MCF 10A (cell line): ENCODE measurements around the gene RIMBP3C. TPM values are rescaled to one million over a fixed set of nuclear protein-coding genes. Genes with fewer than 3 reads are reported as not detected.
"Not testable (repeated sequence)": the region's sequence is repeated elsewhere in the genome, so short reads cannot be mapped to it uniquely, and the experiment has no call there.

Experiments
- BruUV-seq: library from RNA; stranded (reverse); fragments of 400-500 nt; replicated peaks from 2 replicates; lab custom pipeline; 2021; lab: Mats Ljungman, UMichigan
- CTCF ChIA-PET: fragments of 300-600 bp; sonication (Branson Sonifier 250); formaldehyde crosslinking; extraction: SDS; loops from one replicate; lab custom pipeline; 2021; ENCODE audit warnings: antibody characterized with exemption, inconsistent platforms; lab: Yijun Ruan, JAX
- POLR2A ChIA-PET: fragments of 300-600, 350-650 bp; sonication (Branson Sonifier 250); formaldehyde crosslinking; extraction: SDS; loops from one replicate; lab custom pipeline; 2020; ENCODE audit warnings: antibody characterized with exemption, inconsistent platforms; lab: Yijun Ruan, JAX
- DNase-seq: peaks from one replicate; pipeline ENCODE4 v3.0.0-alpha.2; 2018; ENCODE audit not compliant: unreplicated experiment
- H3K27ac Mint-ChIP-seq: one replicate; pipeline ENCODE4 v1.8.0; 2022; ENCODE audit warnings: mild to moderate bottlenecking, low read depth, mixed read lengths; ENCODE audit not compliant: unreplicated experiment
- H3K27me3 Mint-ChIP-seq: one replicate; pipeline ENCODE4 v1.8.0; 2022; ENCODE audit warnings: mixed read lengths; ENCODE audit not compliant: insufficient read depth, unreplicated experiment
- H3K36me3 Mint-ChIP-seq: one replicate; pipeline ENCODE4 v1.8.0; 2022; ENCODE audit warnings: mild to moderate bottlenecking, moderate library complexity, mixed read lengths; ENCODE audit not compliant: insufficient read depth, unreplicated experiment
- H3K4me1 Mint-ChIP-seq: one replicate; pipeline ENCODE4 v1.8.0; 2022; ENCODE audit warnings: mixed read lengths; ENCODE audit not compliant: insufficient read depth, unreplicated experiment
- H3K4me3 Mint-ChIP-seq: one replicate; pipeline ENCODE4 v1.8.0; 2022; ENCODE audit warnings: mild to moderate bottlenecking, moderate library complexity, mixed read lengths; ENCODE audit not compliant: unreplicated experiment
- H3K9me3 Mint-ChIP-seq: one replicate; pipeline ENCODE4 v1.8.0; 2022; ENCODE audit warnings: mixed read lengths; ENCODE audit not compliant: unreplicated experiment
- intact Hi-C: fragments of 100-400 bp; cut with micrococcal nuclease; formaldehyde crosslinking; loops from 2 replicates; pipeline ENCODE4 v1.14.1; 2022
- total RNA-seq: library from RNA; stranded (reverse); gene quantifications from 2 replicates; pipeline ENCODE4 v1.2.3, GENCODE V29; 2022
- TF ChIP-seq, protein P1 (sequence below): fragments of 200-600 bp; IDR thresholded peaks from one replicate; pipeline ENCODE4 v1.8.0; 2022; ENCODE audit warnings: antibody characterized with exemption, mild to moderate bottlenecking; ENCODE audit not compliant: unreplicated experiment

Gene RIMBP3C
- total RNA-seq, 1 experiment from 2014 or later: 0.14 TPM

DNA sequence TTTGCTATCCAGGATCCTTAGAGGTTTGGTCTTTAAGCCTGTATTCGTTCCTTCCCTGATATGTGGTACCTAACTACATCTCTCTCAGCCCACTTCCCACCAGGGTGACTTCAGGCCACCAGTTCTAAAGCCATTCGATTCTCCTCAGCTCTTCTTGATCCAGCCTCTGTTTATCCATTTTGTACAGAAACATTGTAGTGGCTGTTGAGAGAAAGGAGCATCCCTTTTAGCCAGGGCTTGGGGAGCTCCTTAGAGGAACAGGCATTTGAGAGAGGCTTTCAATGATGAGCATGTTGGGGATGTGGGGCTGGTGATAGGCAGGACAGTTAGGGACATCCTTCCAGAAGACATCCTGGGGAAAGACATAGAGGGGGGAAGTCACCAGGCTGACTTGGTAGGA lies 34.1 kb upstream of the RIMBP3C start:
- CTCF ChIA-PET: interaction anchor here (0.7 to 0.8 kb wide), 2 partner anchors 9 to 62 kb away, joined by 3 read pairs; no protein-coding TSS in a partner anchor
- H3K4me3 Mint-ChIP-seq: no peak overlapping the region
- H3K4me1 Mint-ChIP-seq: peaks cover 14% of the 10 kb centered on the region
- no peak for DNase-seq
- no peak overlapping the region for H3K27ac Mint-ChIP-seq
- H3K27me3 Mint-ChIP-seq: no peaks in the 10 kb centered on the region
- intact Hi-C loops: no loop called here
- TF ChIP-seq, protein P1, sequence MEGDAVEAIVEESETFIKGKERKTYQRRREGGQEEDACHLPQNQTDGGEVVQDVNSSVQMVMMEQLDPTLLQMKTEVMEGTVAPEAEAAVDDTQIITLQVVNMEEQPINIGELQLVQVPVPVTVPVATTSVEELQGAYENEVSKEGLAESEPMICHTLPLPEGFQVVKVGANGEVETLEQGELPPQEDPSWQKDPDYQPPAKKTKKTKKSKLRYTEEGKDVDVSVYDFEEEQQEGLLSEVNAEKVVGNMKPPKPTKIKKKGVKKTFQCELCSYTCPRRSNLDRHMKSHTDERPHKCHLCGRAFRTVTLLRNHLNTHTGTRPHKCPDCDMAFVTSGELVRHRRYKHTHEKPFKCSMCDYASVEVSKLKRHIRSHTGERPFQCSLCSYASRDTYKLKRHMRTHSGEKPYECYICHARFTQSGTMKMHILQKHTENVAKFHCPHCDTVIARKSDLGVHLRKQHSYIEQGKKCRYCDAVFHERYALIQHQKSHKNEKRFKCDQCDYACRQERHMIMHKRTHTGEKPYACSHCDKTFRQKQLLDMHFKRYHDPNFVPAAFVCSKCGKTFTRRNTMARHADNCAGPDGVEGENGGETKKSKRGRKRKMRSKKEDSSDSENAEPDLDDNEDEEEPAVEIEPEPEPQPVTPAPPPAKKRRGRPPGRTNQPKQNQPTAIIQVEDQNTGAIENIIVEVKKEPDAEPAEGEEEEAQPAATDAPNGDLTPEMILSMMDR: no peak
- H3K36me3 Mint-ChIP-seq: peaks cover 42% of the 10 kb centered on the region
- no peaks in the 10 kb centered on the region for H3K9me3 Mint-ChIP-seq
- POLR2A ChIA-PET: interaction anchor here (0.6 to 0.8 kb wide), 2 partner anchors 22 to 44 kb away, joined by 3 to 4 read pairs; partner anchors contain the start of gene YDJC
- BruUV-seq: no TSS peak

DNA sequence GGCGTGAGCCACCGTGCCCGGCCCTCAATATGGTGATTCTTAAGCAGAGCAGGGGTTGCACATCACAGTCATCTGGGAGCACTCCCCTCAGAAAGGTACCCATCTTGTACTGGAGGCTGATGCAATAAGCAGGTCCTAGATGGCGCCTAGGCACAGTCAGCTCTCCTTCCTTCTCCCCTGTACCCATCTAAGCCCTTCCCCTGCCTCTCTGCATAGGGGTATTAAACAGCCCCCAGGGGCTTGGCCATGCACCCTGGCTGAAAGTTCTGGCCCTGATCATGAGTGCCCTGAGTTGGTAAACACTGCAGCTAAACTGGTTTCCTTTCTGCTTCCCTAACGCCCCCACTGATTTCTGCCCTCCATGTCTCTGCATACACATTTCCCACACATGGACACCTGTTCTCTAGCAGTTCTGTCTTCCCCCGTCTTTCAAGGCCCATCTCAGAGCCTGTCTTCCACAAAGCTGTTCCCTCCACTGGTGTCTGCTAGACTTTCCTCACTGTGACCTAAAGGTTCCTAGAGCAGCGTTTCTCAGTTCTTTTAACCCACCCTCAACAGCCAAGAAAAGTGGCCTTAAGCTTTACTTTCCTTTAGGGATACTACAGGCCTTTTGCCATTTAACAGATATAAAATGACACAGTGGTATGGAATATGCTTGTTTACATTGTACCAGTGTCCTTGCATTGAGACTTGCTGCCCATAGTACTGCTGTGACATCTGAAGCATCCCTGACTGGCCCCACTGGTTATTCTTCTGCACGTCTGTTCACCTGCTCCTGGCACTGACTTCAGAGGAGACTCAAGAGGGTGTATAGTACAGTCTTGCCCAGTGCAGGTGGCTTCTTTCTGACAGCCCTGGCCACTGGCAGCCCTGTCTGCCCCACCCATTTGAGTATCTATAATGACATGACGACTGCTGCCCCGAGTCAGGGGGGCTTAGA lies 31.8 kb upstream of the RIMBP3C start:
- Mint-ChIP-seq H3K4me1 (peaks cover 14% of the 10 kb centered on the region), H3K36me3 (peaks cover 46% of the 10 kb centered on the region), H3K27ac (peak overlapping the region; percentile 43), H3K4me3 (no peak overlapping the region), H3K27me3 (no peaks in the 10 kb centered on the region), H3K9me3 (no peaks in the 10 kb centered on the region)
- ChIA-PET CTCF (no interaction called here), POLR2A (interaction anchor here (0.6 to 0.7 kb wide), 2 partner anchors 38 to 59 kb away, joined by 3 to 4 read pairs; partner anchors contain the start of gene SDF2L1)
- no TSS peak for BruUV-seq
- TF ChIP-seq, protein P1: no peak
- intact Hi-C loops: no loop called here
- no peak for DNase-seq

DNA sequence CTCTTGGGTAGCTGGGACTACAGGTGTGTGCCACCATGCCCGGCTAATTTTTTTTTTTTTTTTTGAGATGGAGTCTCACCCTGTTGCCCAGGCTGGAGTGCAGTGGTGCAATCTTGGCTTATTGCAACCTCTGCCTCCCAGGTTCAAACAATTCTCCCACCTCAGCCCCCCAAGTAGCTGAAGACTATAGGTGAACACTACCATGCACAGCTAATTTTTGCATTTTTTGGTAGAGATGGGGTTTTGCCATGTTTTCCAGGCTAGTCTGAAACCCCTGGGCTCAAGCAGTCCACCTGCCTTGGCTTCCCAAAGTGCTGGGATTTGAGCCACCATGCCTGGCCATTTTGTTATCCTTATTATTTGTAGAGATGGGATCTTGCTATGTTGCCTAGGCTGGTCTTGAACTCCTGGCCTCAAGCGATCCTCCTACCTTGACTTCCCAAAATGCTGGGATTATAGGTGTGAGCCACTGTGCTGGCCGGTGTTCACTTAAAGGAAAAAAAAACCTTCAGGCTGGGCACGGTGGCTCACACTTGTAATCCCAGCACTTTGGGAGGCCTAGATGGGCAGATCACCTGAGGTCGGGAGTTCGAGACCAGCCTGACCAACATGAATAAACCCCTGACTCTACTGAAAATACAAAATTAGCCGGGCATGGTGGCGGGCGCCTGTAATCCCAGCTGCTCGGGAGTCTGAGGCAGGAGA lies 29.9 kb upstream of the RIMBP3C start:
- H3K27ac Mint-ChIP-seq, H3K9me3 Mint-ChIP-seq, CTCF ChIA-PET, intact Hi-C loops, BruUV-seq, H3K27me3 Mint-ChIP-seq, DNase-seq, H3K4me3 Mint-ChIP-seq, POLR2A ChIA-PET: not testable (repeated sequence)
- Mint-ChIP-seq H3K4me1 (peaks cover 14% of the 10 kb centered on the region), H3K36me3 (peaks cover 35% of the 10 kb centered on the region)

DNA sequence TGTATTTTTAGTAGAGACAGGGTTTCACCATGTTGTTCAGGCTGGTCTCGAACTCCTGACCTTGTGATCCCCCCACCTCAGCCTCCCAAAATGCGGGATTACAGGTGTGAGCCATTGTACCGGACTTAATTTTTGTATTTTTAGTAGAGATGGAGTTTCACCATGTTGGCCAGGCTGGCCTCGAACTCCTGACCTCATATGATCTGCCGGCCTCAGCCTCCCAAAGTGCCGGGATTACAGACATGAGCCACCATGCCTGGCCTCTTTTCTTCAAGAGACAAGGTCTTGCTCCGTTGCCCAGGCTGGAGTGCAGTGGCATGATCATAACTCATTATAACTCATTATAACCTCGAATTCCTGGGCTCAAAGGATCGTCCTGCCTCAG lies 29.4 kb upstream of the RIMBP3C start:
- H3K36me3 Mint-ChIP-seq: peaks cover 31% of the 10 kb centered on the region
- H3K4me1 Mint-ChIP-seq: peaks cover 12% of the 10 kb centered on the region
- POLR2A ChIA-PET, H3K27me3 Mint-ChIP-seq, H3K4me3 Mint-ChIP-seq, CTCF ChIA-PET, BruUV-seq, DNase-seq, H3K27ac Mint-ChIP-seq, intact Hi-C loops, H3K9me3 Mint-ChIP-seq: not testable (repeated sequence)
